ENCODE data around the gene GDPD2.

DNA sequence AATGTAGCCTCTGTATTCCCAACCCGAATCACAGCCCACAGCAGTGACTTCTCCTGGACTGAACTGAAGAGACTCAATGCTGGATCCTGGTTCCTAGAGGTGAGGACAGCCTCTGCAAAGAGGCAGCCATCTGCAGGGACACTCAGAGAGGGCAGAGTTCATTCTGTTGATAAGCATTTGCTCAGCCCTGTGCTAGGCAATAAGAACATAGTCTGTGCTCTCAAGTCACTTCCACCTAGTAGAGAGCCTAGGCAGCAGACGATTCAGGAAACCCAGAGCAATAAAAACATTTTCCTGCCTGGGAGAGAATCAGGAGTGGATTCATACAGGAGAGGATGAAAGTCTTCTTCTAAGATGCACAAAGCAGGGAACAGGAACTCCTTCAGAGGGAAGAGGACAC, 4.3 kb downstream of the GDPD2 start:
- no peak for TF ChIP-seq EZH2 (IDR thresholded peaks at IDR 0.05; ENCODE audit: borderline replicate concordance, low read length)
- TF ChIP-seq, protein P1, sequence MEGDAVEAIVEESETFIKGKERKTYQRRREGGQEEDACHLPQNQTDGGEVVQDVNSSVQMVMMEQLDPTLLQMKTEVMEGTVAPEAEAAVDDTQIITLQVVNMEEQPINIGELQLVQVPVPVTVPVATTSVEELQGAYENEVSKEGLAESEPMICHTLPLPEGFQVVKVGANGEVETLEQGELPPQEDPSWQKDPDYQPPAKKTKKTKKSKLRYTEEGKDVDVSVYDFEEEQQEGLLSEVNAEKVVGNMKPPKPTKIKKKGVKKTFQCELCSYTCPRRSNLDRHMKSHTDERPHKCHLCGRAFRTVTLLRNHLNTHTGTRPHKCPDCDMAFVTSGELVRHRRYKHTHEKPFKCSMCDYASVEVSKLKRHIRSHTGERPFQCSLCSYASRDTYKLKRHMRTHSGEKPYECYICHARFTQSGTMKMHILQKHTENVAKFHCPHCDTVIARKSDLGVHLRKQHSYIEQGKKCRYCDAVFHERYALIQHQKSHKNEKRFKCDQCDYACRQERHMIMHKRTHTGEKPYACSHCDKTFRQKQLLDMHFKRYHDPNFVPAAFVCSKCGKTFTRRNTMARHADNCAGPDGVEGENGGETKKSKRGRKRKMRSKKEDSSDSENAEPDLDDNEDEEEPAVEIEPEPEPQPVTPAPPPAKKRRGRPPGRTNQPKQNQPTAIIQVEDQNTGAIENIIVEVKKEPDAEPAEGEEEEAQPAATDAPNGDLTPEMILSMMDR (conservative IDR thresholded peaks at IDR 0.05 in 1 of 2, IDR thresholded peaks at IDR 0.05 in 1 of 2; ENCODE audit: extremely low read depth in 1 of 2, insufficient read depth in 1 of 2, low read depth in 1 of 2, low read length in 2 of 2), result no peak

Data from mammary epithelial cell (primary cell).